Ishikawa (cell line): ENCODE data around the gene XDH.

Experiments
- CEBPB ChIP-seq: IDR thresholded peaks from 2 replicates; pipeline ENCODE4 v1.6.1; 2012
- CREB1 ChIP-seq: IDR thresholded peaks from 2 replicates; pipeline ENCODE4 v1.6.1; 2012; ENCODE audit warnings: low read depth
- EGR1 ChIP-seq: IDR thresholded peaks from 2 replicates; pipeline ENCODE4 v1.6.1; 2012
- EP300 ChIP-seq: IDR thresholded peaks from 2 replicates; pipeline ENCODE4 v1.6.1; 2012; ENCODE audit warnings: borderline replicate concordance
- FOXM1 ChIP-seq: IDR thresholded peaks from 2 replicates; pipeline ENCODE4 v1.6.1; 2012; ENCODE audit warnings: low read depth, borderline replicate concordance
- NFIC ChIP-seq: IDR thresholded peaks from 2 replicates; pipeline ENCODE4 v1.6.1; 2012
- RAD21 ChIP-seq: IDR thresholded peaks from 2 replicates; pipeline ENCODE4 v1.6.1; 2012; ENCODE audit warnings: low read depth
- TAF1 ChIP-seq: IDR thresholded peaks from 2 replicates; pipeline ENCODE4 v1.6.1; 2012; ENCODE audit warnings: low read depth, mild to moderate bottlenecking
- TCF12 ChIP-seq: IDR thresholded peaks from 2 replicates; pipeline ENCODE4 v1.6.1; 2012; ENCODE audit warnings: low read depth
- TEAD4 ChIP-seq: IDR thresholded peaks from 2 replicates; pipeline ENCODE4 v1.6.1; 2012
- YY1 ChIP-seq: IDR thresholded peaks from 2 replicates; pipeline ENCODE4 v1.6.1; 2012; ENCODE audit warnings: low read depth
- ZBTB7A ChIP-seq: IDR thresholded peaks from 2 replicates; pipeline ENCODE4 v1.6.1; 2012; ENCODE audit warnings: low read depth
- TF ChIP-seq, protein P1 (sequence below): IDR thresholded peaks from 2 replicates; pipeline ENCODE4 v1.6.1; 2012
- TF ChIP-seq, protein P2 (sequence below): IDR thresholded peaks from 2 replicates; pipeline ENCODE4 v1.6.1; 2012
- TF ChIP-seq, protein P3 (sequence below): IDR thresholded peaks from 2 replicates; pipeline ENCODE4 v1.6.1; 2012; ENCODE audit warnings: low read depth, mild to moderate bottlenecking

Gene XDH

DNA sequence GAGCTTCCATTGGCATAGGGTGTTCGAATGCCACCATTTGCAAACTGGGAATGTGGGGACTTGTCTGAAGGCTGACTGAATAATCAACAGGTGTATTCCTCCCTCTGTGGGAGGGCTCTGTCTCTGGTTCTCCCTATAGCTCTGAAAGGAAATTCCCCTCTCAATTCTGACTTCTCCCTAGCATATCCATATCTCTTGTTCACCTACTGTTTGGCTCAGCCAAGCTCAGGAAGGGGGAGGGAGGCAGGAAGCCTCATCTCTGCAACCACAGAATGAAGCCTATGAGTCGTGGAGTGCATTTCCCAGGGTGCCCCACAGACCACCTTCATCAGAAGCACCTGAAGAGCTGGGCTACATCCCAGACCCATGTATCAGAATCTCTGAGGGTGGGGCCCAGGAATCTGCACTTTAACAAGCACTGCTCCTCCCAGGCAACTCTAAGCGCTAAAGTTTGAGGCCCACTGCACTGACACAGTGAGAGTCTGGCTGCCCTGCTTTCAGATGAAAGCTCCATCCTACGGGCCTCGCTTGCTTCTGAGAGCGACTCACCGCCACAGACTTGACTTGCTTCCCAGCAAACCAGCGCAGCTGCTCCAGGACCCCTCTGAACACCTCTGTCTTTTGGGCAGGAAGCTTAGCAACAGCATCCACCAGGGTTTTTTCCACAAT is 32.0 kb downstream of the XDH start:
- no peak for TF ChIP-seq RAD21
- TF ChIP-seq CEBPB = no peak
- no peak for TF ChIP-seq CREB1

DNA sequence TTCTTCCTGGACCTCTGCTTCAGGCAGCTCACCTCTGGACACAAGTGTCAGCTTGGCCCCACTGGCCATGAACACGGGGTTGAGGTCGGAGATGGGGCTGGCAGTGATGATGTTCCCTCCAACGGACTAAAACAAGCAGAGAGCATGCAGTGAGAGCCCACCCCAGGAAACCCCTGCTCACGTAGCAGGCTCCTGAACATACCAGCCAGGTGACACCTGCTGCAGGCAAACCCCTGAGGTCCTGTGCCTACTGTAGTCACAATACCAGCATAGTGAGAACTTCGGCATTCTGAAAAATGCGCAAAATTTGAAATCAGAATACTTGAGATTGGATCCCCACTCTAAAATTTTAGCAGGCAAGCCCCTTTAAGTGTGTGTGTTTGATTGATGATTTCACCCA is 32.9 kb downstream of the XDH start:
- TF ChIP-seq, protein P1, sequence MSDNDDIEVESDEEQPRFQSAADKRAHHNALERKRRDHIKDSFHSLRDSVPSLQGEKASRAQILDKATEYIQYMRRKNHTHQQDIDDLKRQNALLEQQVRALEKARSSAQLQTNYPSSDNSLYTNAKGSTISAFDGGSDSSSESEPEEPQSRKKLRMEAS = no peak
- no peak for TF ChIP-seq TEAD4
- TF ChIP-seq EP300 = no peak
- no peak for TF ChIP-seq EGR1

DNA sequence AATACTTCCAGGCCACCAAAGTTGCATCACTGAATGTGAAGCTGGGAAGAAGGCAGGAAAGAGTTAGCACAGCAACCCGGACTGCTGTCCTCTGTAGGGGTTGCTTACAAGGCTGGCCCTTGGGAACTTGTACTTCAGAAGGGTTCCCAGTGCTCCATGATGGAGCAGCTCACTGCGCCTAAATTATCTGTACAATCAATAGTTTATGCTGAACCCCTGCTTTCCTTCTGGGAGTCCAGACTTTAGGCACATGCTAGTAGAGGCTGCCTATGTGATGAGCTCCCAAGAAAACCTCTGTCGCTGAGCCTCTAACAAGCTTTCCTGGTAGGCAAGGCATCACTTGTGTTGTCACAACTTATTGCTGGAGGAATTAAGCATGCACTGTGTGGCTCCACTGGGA is 34.3 kb downstream of the XDH start:
- no peak for TF ChIP-seq TEAD4
- TF ChIP-seq NFIC = no peak
- TF ChIP-seq, protein P2, sequence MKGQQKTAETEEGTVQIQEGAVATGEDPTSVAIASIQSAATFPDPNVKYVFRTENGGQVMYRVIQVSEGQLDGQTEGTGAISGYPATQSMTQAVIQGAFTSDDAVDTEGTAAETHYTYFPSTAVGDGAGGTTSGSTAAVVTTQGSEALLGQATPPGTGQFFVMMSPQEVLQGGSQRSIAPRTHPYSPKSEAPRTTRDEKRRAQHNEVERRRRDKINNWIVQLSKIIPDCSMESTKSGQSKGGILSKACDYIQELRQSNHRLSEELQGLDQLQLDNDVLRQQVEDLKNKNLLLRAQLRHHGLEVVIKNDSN = no peak

DNA sequence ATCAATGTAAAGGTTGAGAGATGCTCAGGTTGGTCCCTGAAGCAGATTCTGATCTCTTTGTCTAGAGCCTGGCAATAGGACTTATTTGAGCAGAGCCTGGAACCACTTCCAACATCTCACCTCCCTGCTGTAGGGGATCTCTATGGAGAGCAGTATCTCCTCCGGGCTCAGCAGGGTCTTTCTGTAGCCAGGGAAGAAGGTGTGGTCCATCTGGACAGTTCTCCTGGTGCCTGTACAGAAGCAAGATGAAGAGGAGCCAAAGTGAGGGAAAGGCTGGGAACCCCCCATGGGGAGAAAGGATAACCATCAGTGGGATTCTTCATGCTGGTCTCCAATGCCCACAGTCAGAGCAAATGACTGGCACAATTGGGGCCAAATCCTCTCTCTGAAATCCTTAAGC is 34.8 kb downstream of the XDH start:
- no peak for TF ChIP-seq YY1

DNA sequence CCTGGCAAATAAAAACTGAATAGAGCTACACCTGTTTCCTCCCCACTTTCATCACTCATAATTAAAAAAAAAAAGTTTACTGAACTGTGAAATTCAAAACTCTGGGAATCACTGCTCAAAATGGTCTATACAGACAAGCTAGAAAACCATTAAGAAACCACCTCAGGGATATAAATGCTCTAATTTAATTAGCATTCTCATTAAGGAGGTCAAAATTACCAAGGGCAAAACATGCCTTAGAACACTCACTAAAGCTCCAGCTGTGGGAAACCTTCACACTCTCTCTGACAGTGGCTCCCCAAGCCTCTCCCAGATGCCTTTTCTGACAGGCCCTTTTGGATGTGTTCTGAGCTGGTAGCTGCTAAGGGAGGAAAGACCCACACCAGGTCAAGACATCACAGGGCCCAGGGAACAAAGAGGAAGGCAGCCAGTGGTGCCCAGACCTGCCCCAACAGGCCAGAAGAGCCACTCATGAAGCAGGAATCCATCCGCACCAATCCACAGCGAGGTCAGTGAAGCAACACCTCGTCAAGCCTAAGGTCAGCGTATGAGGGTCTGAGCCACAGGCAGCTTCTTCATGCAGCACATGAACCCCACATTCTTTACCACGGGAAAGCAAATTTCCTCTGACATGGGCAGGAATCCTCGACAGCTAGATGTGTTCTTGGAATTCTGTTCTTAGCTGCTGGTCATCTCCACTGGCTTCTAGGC is 35.6 kb downstream of the XDH start:
- TF ChIP-seq RAD21 = no peak
- TF ChIP-seq TEAD4 = no peak
- no peak for TF ChIP-seq YY1
- TF ChIP-seq, protein P1 = no peak
- TF ChIP-seq TAF1 = no peak
- no peak for TF ChIP-seq NFIC
- TF ChIP-seq, protein P2 = no peak

DNA sequence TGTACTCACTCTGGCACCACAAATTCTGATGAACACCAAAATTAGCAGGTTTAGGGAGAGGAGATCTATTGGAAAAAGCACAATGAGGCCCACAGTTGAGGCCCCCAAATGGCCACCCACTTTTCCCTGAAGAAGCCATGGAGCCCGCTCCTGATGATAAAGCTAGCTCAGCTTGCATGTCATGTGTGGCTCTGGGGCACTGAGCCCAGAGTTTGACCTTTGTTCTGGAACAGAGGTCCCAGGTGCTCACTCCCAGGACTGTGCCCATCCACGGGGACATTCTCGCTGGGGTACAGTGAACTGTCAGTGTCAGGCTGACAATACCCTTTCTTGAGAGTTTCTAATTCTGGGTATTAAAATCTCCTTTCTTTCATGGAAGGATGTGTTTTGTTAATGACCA is 36.2 kb downstream of the XDH start:
- no peak for TF ChIP-seq CEBPB
- no peak for TF ChIP-seq NFIC
- TF ChIP-seq EGR1 = no peak
- no peak for TF ChIP-seq TEAD4
- no peak for TF ChIP-seq ZBTB7A
- no peak for TF ChIP-seq EP300
- no peak for TF ChIP-seq FOXM1
- TF ChIP-seq RAD21 = no peak
- TF ChIP-seq, protein P1 = no peak
- TF ChIP-seq, protein P3, sequence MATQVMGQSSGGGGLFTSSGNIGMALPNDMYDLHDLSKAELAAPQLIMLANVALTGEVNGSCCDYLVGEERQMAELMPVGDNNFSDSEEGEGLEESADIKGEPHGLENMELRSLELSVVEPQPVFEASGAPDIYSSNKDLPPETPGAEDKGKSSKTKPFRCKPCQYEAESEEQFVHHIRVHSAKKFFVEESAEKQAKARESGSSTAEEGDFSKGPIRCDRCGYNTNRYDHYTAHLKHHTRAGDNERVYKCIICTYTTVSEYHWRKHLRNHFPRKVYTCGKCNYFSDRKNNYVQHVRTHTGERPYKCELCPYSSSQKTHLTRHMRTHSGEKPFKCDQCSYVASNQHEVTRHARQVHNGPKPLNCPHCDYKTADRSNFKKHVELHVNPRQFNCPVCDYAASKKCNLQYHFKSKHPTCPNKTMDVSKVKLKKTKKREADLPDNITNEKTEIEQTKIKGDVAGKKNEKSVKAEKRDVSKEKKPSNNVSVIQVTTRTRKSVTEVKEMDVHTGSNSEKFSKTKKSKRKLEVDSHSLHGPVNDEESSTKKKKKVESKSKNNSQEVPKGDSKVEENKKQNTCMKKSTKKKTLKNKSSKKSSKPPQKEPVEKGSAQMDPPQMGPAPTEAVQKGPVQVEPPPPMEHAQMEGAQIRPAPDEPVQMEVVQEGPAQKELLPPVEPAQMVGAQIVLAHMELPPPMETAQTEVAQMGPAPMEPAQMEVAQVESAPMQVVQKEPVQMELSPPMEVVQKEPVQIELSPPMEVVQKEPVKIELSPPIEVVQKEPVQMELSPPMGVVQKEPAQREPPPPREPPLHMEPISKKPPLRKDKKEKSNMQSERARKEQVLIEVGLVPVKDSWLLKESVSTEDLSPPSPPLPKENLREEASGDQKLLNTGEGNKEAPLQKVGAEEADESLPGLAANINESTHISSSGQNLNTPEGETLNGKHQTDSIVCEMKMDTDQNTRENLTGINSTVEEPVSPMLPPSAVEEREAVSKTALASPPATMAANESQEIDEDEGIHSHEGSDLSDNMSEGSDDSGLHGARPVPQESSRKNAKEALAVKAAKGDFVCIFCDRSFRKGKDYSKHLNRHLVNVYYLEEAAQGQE = no peak
- TF ChIP-seq TCF12 = no peak
- TF ChIP-seq, protein P2 = no peak
- no peak for TF ChIP-seq TAF1
- no peak for TF ChIP-seq YY1
- TF ChIP-seq CREB1 = no peak

DNA sequence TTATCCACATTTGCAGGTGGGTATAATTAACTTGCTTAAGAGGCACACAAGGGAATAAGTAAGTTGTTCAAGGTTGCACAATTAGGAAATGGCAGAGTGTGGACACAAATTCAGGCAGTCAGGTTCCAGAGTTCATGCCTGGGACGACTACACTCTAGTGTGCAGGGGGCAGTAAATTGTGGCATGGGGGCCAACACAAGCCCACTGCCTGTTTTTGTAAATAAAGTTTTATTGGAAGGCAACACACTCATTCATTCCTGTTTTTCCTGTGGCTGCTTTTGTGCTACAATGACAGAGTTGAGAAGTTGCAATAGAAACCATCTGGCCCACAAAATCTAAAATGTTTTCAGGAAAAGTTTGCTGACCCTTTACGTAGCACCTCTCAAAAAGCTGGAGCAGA is 41.4 kb downstream of the XDH start:
- TF ChIP-seq EP300 (no peak), NFIC (no peak), CREB1 (no peak), TEAD4 (no peak), FOXM1 (no peak), YY1 (no peak), TAF1 (no peak), TCF12 (no peak), ZBTB7A (no peak), CEBPB (no peak), RAD21 (no peak), EGR1 (no peak)
- TF ChIP-seq, protein P2 = no peak
- TF ChIP-seq, protein P3 = no peak
- TF ChIP-seq, protein P1 = no peak
